ENCODE data around the gene SPSB1. TPM values are rescaled to one million over a fixed set of nuclear protein-coding genes. Genes with fewer than 3 reads are reported as not detected.

Gene SPSB1
- total RNA-seq, 6 experiments from 2014 or later, result 7.7 to 121 (median 37.0) TPM

DNA sequence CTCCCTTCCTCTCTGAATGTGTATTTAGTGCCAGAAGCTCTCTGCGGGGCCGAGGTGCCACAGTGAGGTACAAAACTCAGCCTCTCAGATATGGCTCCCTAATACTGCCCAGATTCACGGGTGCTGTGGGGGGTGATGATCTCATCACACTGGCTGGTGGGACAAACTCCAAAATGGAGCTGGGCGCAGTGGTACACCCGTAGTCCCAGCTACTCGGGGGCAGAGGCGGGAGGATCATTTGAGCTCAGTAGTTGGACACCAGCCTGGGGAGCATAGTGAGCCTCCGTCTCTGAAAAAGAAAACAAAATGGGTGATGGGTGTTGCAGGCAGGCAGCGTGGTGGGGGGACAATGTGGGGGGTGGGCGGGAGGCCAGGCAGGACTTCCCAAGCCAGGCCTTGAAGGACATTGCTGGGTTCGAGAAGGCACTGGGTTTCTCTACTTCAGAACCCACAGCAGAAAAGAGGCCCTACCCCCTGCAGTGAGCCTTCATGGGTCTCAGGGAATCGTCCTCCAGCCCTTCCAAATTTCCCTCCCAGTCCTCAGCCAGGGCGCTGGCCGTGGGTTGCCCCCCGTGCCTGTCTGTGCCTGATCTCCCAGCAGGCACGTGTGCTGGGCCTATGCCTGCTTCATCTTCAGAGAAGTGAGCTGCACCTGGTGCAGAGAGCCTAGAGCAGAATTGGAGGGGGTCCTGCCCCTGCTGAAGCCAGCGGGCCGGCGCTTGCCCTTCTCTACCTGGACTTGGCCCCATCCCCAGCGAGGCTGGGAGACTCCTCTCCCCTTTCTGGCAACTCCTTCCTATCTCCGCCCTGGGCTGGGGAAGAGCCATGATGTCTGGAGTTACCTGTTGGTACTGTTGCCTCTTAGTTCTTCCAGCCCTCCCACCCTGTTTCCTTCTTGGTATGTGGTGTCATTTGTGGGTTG, 44.1 kb upstream of the SPSB1 start:
- peak in 1 of 4 donors; percentile 0 for ATAC-seq
- Histone ChIP-seq H3K27me3 (no peaks in the 10 kb centered on the region), H3K9me3 (no peaks in the 10 kb centered on the region), H3K27ac (peak overlapping the region in 2 of 3 donors; percentile 62 to 65), H3K36me3 (peaks cover 6 to 41% (median 25%) of the 10 kb centered on the region in 4 donors), H3K4me1 (peaks cover 0 to 99% (median 44%) of the 10 kb centered on the region in 4 donors), H3K4me3 (no peak overlapping the region)
- no peak for DNase-seq
- intact Hi-C loops (cut with DNase I), result no loop called here
- 63% methylated on average over 6 of the region's 21 CpGs for WGBS (ENCODE audit: insufficient coverage, low coverage, low lambda C conversion rate, missing lambda C conversion rate)
- TF ChIP-seq POLR2A (IDR thresholded peaks at IDR 0.05), result no peak
- TF ChIP-seq, protein P1, sequence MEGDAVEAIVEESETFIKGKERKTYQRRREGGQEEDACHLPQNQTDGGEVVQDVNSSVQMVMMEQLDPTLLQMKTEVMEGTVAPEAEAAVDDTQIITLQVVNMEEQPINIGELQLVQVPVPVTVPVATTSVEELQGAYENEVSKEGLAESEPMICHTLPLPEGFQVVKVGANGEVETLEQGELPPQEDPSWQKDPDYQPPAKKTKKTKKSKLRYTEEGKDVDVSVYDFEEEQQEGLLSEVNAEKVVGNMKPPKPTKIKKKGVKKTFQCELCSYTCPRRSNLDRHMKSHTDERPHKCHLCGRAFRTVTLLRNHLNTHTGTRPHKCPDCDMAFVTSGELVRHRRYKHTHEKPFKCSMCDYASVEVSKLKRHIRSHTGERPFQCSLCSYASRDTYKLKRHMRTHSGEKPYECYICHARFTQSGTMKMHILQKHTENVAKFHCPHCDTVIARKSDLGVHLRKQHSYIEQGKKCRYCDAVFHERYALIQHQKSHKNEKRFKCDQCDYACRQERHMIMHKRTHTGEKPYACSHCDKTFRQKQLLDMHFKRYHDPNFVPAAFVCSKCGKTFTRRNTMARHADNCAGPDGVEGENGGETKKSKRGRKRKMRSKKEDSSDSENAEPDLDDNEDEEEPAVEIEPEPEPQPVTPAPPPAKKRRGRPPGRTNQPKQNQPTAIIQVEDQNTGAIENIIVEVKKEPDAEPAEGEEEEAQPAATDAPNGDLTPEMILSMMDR (IDR thresholded peaks at IDR 0.05), result no peak

GRCh38 chr1:9249263-9249533, 43.5 kb upstream of the SPSB1 start:
- Histone ChIP-seq H3K27me3 (no peaks in the 10 kb centered on the region), H3K4me3 (no peak overlapping the region), H3K9me3 (no peaks in the 10 kb centered on the region), H3K36me3 (peaks cover 6 to 46% (median 27%) of the 10 kb centered on the region in 4 donors), H3K27ac (peak overlapping the region in 2 of 3 donors; percentile 62 to 65), H3K4me1 (peaks cover 0 to 95% (median 43%) of the 10 kb centered on the region in 4 donors)
- intact Hi-C loops (cut with DNase I), result no loop called here
- WGBS (ENCODE audit: insufficient coverage, low coverage, low lambda C conversion rate, missing lambda C conversion rate), result 42% methylated on average over 3 of the region's 3 CpGs
- TF ChIP-seq POLR2A (IDR thresholded peaks at IDR 0.05), result no peak
- TF ChIP-seq, protein P1 (IDR thresholded peaks at IDR 0.05), result no peak
- DNase-seq (no peak), ATAC-seq (no peak)

DNA sequence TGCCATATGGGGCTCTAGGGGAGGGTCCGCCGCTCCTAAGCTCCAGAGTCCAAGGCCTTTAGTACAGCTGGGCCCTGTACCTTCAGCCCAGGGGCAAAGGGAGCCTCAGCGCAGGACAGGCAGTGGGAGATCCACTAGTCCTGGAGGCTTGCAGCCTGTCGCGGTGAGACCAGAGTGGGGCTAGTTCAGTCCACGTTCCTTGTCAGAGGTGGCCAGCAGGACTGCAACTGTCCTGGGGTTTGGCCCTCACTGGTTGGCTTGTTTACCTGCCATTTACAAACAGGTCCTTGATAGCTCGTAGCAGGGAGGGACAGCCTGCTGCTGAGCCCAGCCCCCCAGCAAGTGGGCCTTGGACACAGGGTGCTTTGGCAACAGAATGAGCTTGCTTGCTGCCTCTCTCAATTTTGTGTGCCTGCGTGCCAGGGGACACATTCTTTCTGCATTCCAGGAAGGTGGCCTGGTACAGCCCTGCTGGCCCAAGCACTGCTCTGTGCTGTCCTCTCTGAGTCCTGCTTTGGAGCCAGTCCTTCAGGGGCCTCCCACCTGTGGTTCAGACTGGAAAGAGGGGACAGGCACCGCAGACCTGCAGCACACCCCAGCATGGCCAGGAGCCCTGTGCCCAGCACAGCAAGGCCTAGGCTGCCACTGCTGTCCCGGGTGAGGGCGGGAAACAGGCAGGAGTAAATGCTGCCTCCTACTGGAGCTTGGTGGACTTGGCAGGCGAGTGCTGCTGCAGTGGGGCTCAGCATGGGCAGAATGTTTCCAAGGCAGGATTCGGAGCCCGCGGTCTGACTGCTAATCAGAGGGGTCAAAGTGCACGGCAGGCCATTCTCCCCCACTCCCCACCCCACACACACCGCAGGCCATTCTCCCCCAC, 42.9 kb upstream of the SPSB1 start:
- TF ChIP-seq, protein P1 (IDR thresholded peaks at IDR 0.05), result peak; percentile 39 to 66 (median 57)
- TF ChIP-seq POLR2A (IDR thresholded peaks at IDR 0.05), result peak; percentile 30
- intact Hi-C loops (cut with DNase I), result no loop called here
- peaks cover 0 to 90% (median 41%) of the 10 kb centered on the region in 4 donors for H3K4me1 ChIP-seq
- peak overlapping the region in 2 of 3 donors; percentile 62 to 65 for H3K27ac ChIP-seq
- 6% methylated on average over 8 of the region's 17 CpGs for WGBS (ENCODE audit: insufficient coverage, low coverage, low lambda C conversion rate, missing lambda C conversion rate)
- no peaks in the 10 kb centered on the region for H3K9me3 ChIP-seq
- ATAC-seq (peak; percentile 36 to 81 (median 70)), DNase-seq (peak; percentile 58 to 90 (median 87))
- H3K36me3 ChIP-seq, result peaks cover 6 to 44% (median 25%) of the 10 kb centered on the region in 4 donors
- no peaks in the 10 kb centered on the region for H3K27me3 ChIP-seq
- H3K4me3 ChIP-seq, result peak overlapping the region in 1 of 3 donors; percentile 7

All from right lobe of liver (tissue), 6 donors.